ENCODE results near the gene ABHD18.
"Not testable (repeated sequence)": the region's sequence is repeated elsewhere in the genome, so short reads cannot be mapped to it uniquely, and the experiment has no call there.

The ABHD18 gene

DNA sequence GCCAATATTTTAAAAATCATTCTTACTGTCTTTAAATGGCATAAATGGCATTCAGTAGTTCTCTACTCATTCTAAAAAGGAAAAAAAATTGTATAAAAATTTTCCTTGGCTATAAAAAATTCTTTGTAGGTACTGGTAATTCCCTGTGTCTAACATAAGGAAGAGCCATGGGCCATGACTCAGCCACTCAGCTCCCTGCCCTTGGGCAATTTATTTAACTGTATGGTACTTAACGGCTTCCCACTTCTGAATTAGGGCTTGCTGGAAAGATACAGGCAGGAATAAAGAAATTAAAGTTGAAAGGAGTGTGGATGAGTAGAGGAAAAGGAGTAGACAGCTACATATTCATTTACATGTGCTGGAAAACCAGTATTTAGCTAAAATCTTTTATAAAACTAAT lies 30.6 kb downstream of the ABHD18 start:
- no peak for DNase-seq

DNA sequence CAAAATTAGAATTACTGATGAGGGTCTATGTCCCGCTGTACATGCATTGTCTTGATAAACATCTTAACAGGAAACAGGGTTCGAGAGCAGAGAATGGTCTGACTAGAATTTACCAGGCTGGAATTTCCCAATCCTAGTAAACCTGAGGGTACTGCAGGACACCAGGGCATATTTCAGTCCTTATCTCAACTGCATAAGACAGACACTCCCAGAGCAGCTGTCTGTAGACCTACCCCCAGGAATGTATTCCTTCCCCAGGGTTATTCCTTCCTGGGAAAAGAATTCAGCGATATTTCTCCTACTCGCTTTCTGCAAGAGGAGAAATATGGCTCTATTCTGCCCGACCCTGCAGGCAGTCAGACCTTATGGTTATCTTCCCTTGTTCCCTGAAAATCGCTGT lies 31.3 kb downstream of the ABHD18 start:
- not testable (repeated sequence) for DNase-seq

DNA sequence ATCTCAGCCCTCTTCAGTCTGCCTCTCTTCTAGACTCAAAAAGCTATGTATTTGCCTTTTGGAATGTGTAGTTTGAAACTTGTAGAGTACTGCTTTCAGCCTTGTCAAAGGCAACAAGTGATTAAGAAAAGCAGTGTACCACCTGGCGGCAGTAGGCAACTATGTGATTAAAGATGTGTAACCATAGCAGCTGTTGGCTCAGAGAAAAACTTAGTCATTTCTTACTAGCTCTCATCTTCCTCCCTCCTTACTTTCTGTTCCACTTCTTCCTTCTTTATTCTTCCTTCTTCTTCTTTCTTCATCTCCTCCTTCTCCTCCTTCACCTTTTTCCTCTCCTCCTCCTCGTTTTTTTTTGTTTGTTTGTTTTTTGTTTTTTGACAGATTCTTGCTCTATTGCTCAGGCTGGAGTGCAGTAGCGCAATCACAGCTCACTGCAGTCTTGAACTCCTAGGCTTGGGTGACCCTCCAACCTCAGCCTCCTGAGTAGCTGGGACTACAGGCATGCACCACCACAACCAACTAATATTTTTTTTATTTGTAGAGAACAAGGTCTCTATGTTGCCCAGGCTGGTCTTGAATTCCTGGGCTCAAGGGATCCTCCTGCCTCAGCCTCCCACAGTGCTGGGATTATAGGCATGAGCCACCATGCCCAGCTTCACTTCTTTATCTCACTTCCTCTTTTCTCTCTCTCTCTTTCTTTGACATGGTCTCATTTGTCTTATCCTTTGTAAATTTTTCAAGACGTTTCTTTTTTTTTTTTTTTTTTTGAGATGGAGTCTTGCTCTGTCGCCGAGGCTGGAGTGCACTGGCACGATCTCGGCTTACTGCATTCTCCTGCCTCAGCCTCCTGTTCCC lies 32.6 kb downstream of the ABHD18 start:
- no peak for DNase-seq

DNA sequence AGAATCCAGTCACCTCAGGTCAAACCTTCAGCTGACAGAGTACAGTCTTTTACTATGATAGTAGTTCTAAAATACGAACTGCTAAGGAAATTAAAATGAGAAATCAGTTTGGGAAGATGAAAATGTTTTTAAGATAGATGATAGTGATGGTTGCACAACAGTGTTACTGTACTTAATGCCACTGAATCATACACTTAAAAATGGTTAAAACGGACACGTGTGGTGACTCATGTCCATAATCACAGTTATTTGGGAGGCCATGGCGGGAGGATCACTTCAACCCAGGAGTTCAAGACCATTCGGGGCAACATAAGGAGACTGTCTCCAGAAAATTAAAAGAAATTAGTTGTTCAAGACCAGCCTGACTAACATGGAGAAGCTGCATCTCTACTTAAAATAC lies 41.4 kb downstream of the ABHD18 start:
- DNase-seq: no peak

DNA sequence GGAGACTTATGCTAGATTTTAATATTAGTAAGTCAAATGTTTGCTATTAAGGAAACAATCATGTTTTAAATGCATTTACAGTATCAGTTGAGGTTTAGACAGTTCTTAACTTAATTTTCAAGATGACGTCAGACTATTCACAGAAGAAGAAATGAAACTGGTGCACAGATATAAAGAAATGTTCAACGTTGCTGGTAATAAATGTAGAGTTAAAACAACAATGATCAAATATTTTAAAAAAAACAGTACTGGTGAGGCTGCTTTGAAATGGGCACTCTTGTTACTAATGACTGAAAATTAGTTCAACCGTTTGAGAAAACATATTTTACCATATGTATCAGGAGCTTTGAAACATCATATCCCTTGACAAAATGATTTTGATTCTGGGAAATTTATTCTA lies 44.2 kb downstream of the ABHD18 start:
- DNase-seq: no peak

DNA sequence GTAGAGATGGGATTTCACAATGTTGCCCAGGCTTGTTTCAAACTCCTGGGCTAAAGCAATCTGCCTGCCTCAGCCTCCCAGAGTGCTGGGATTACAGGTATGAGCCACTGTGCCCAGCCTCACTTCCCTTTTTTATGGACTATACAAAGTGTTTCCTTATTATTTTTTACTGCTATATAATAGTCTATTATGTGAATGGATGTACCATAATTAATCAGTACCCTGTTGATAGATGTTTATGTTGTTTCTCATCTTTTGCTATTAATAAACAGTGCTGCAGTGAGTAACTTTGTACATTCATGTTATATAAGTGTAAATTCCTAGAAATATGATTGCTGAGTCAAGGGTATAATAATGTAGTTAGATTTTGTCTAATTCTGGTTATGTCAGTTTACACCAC lies 60.1 kb downstream of the ABHD18 start:
- no peak for DNase-seq

DNA sequence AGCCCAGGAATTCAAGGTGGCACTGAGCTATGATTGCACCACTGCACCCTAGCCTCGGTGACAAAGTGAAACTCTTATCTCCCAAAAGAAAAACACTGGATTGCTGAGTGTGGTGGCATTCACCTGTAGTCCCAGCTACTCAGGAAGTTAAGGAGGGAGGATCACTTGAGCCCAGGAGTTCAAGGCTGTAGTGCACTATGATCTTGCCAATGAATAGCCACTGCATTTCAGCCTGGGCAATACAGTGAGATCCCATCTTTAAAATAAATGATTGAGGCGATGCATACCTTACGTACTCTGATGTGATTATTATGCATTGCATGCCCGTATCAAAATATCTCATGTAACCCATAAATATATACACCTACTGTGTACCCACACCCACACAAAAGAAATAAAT lies 64.7 kb downstream of the ABHD18 start:
- DNase-seq: no peak

DNA sequence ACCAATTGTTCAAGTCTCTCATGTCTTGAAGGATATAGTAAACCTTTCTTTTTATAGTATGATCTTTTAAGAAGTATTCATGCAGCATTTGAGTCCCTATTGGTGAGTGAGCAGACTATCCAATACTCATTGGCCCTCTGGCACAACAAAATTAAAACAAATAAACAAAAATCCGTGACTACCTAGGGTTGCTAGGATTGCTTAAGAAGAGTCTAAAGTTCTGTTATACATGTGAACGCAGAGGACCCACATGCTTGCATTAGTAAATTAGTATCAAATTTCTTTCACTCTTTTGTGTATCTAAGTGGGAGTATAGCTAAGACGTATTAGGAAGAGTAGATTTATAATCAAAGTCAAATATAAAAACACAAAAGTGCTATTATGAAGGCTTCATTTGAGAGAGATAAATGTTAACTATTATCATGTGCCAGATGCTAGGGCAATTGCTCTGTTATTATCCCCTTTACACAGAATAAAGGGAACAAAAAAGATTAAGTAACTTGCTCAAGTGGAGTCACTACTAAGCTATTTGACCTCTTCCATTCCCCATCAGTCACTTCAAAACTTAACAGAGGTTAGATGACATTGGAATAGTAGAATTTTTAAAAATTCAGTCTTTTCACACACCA lies 66.7 kb downstream of the ABHD18 start:
- DNase-seq: no peak

DNA sequence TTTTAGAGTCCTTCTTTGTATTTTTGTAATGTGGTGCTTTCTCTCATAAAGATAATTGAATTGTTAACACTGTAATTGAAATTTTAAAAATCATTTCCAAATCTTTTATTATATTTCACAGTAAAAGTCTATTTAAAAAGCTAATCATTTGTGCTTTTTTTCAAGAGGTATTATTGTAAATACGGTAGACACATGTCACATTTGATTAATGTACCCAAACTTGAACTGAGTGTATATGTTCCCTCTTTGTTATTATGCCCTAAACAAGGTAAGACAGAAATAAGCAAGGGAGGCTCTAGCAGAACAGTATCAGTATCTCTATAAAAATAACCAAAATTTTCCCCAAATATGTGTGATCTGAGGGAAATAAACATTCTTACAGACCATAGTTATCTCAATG lies 74.4 kb downstream of the ABHD18 start:
- no peak for DNase-seq

DNA sequence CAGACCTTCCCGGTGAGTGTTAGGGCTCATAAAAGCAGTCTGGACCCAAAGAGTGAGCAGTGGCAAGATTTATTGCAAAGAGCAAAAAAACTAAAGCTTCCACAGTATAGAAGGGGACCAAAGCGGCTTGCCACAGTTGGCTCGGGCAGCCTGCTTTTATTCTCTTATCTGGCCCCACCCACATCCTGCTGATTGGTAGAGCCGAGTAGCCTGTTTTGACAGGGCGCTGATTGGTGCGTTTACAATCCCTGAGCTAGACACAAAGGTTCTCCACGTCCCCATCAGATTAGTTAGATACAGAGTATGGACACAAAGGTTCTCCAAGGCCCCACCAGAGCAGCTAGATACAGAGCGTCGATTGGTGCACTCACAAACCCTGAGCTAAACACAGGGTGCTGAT lies 81.8 kb downstream of the ABHD18 start:
- not testable (repeated sequence) for DNase-seq

DNA sequence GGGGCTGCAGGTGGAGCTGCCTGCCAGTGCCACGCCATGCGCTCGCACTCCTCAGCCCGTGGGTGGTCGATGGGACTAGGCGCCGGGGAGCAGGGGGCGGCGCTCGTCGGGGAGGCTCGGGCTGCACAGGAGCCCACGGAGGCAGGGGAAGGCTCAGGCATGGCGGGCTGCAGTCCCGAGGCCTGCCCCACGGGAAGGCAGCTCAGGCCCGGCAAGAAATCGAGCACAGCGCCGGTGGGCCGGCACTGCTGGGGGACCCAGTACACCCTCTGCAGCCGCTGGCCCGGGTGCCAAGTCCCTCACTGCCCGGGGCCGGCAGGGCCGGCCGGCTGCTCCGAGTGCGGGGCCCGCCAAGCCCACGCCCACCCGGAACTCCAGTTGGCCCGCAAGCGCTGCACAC lies 82.3 kb downstream of the ABHD18 start:
- DNase-seq: not testable (repeated sequence)

DNA sequence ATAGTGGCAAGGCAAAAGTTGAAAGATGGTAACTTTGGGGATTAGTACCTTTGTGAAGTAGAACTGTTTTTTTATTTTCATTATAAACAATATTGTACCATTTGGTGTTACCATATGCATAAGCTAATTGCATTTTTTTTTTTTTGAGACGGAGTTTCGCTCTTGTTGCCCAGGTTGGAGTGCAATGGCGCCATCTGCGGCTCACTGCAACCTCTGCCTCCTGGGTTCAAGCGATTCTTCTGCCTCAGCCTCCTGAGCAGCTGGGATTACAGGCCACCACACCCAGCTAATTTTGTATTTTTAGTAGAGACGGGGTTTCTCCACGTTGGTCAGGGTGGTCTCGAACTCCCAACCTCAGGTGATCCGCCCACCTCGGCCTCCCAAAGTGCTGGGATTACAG lies 86.0 kb downstream of the ABHD18 start:
- not testable (repeated sequence) for DNase-seq

DNA sequence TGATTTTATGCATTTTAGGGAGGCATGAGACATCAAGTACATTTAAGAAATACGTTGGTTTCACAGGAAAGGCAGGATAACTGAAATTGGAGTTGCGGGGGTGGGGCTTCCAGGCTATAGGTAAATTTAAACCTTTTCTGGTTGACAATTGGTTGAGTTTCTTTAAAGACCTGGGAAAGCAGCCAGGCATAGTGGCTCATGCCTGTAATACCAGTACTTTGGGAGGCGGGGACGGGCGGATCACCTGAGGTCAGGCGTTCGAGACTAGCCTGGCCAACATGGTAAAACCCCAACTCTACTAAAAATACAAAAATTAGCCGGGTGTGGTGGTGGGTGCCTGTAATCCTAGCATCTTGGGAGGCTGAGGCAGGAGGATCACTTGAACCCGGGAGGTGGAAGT lies 89.7 kb downstream of the ABHD18 start:
- DNase-seq: not testable (repeated sequence)

DNA sequence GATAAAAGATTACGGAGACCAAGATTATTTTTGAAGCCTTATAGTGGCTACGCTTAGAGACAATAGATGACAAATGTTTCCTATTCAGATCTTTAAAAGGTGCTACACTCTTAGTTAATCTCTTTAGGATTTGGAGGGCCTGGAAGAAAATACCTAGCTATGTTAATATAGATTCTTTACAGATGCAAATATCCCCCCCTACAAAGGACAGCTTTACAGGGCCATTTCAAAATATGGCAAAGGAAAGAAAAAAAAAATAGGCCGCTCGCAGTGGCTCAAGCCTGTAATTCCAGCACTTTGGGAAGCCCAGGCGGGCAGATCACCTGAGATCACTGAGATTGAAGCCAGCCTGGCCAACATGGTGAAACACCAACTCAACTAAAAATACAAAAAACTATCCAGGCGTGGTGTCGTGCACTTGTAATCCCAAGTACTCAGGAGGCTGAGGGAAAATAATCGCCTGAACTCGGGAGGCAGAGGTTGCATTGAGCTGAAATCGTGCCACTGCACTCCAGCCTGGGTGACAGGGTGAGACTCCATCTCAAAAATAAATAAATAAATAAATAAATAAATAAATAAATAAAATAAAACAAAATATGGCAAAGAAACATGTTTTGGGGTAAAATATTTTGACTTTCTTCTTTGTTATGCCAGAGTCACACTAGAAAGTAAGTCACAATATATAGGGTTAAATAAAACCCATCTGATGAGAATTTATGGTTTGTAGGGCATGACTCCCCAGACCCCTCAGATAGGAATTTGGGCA lies 90.4 kb downstream of the ABHD18 start:
- not testable (repeated sequence) for DNase-seq

DNA sequence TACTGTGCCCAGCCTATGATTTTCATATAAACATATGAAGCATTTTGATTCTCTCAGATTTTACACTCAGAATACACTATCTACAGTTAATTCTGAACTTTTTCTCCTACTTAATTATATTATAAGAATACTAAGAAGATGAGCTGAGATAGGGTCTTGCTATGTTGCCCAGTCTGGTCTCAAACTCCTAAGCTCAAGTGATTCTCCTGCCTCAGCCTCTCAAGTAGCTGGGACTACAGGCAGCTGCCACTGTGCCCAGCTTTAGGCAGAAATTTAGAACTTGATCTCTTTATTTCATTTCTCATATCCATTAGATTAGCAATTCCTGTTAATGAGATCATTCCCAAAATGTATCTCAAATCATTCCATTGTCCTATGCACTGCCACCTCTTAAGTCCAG lies 91.2 kb downstream of the ABHD18 start:
- no peak for DNase-seq

DNA sequence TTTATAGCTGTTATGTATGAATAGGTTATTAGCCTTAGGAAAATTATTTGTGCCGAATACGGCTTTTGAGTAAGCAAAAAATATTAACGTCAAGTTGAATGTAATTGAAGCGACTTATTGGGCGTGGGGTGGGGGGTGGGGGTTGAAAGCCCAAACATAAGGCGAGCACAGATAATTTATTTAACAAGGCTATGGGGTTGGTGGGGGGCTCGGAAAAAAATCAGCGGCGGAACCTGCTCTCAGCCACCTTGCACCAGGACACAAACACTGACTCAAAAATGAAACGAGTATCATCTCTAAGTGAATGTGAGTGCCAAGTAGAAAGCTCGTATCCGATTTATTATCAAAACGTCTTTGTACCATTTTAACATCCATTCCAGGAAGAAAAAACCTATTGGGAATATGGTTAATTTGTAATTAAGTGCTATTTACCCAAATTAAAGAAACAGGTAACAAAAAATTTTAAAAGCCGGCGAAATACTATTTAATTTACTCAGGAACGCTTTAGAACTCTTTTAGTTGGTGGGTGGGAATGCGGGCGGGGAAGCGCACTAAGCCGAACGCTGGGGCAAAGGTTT lies 95.0 kb downstream of the ABHD18 start:
- no peak for DNase-seq

DNA sequence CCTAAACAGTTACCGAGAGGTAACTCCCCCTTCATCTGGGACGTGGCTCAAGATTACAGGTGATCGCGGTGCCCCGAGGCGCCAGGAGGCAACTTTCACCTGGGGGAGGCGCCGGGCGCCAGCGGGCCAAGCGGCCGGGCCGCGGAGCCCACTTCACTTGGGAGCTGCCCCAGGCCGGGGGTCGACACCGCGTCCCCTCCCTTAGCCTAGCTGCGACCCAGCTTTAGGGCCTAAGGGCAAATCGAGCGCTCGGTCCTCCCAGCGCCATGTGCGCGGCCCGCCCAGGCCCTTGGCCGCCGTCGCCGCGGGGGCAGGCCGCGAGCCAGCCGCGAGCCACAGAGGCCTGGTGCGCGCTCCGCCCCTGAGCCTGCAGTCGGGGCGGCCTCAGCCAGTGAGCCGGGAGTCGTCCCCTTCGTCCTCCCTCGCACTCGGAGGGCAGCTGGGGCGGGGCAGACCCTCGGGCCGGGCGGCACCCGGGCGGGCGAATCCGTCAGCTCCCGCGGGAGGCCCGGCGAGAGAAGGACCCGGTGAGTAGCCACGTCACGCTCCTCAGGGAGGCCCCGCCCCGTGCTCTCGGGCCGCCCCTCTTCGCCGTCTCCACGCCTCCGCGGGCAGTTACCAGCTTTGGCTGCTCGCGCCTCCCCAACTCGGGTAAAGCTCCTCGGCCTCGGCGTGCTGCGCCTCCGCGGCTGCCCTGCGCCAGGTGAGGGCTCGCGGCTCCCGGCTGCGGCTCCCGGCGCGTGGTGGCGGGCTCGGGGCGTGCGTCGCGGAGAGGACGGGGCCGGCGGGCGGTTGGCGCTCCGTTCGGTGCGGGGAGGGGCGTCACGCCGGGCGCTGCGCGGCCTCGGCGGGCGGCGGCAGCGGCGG lies 95.7 kb downstream of the ABHD18 start, which contains the start of gene LARP1B:
Gene LARP1B (plus strand): TSS at position 614 of the 867 bp plus-strand sequence. CDS start 13,640 bp downstream, outside the sequence.
- peak; percentile 94 for DNase-seq

DNA sequence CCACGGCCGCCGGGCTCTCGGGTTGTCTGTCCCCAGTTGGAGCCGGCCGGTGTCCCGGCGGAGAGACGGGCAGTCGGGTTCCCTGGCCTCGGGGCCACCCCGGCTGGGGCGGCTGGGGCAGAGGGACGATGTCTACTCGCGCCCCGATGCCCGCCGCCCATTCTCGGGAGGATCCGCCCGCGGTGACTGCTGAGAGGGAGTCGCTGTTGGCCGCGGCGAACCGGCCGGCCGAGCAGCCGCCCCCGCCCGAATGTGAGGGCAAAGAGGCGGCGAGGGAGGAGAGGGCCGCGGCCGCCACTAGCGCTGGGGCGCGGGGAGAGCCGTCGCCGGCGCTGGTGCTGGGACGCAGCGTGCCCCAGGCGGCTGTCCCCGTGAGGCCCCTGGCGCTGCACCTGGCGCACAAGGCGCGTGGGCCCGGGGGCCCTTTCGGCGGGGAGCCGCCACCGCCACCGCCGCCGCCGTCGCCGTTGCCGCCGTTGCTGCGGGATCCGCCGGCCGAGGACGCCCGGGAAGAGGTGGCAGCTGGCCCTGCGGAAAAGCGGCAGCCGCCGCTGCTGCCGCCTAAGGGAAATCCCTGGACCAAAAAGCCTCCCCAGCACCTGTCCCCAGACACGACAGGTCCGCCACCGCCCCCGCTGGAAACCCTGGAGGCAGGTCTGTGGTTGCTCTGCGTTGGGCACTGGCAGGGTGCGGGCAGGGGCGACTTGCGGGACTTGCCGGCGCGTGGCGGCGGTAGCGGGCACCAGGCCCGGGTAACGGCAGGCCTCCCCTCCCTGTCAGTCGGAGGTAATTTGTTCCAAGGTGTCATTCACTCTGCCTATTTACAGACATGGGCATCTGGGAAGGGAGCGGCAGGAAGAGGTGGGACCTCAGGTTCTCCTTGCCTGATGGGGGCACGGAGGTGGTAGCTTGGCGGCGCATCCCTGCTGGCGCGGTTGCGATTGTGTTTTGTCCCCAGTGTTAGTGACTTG lies 96.6 kb downstream of the ABHD18 start:
- DNase-seq: peak; percentile 87

DNA sequence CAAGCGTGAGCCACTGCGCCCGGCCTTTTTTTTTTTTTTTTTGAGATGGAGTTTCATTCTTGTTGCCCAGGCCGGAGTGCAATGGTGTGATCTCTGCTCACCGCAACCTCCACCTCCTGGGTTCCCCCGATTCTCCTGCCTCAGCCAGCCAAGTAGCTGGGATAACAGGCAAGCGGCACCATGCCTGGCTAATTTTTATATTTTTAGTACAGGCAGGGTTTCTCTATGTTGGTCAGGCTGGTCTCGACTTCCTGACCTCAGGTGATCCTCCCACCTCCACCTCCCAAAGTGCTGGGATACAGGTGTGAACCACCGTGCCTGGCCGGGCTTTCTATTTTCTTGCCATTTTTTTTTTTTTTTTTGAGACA lies 101.2 kb downstream of the ABHD18 start:
- DNase-seq: not testable (repeated sequence)

DNA sequence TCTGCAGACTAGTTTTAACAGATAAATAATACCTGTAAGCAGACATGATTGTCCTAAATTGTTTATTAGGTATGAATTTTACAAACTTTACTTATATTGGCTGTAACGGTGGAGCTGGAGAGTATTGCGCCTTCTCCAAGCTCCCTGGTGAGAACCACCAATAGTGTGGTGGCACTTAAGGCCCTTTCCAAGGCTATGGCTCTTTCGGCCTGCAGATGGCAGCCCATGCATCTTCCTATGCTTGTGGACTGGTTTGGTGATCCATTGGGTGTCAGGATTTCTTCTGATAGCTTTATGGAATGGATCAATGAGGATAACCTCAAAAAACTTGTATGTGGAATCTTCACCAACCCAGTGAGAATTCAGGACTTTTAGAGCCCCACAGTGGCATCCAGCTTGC lies 103.7 kb downstream of the ABHD18 start:
- no peak for DNase-seq

DNA sequence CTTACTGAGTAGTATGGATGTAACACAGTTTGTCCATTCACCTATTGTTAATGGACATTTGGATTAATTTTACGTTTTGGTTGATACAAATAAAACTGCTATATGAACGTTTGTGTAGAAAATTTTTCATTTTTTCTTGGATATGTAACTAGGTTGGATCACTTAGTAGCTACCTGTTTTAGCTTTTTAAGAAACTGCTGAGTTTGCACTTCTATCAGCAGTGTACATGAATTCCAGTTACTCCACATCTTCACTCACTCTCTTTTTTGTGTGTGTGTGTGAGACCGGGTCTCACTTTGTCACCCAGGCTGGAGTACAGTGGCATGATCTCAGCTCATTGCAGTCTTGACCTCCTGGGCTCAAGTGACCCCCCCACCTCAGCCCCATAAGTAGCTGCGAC lies 111.3 kb downstream of the ABHD18 start:
- DNase-seq: no peak

Data from retina (tissue), 1 donor.